ENCODE data around the gene TET1.
"Not testable (repeated sequence)": the region's sequence is repeated elsewhere in the genome, so short reads cannot be mapped to it uniquely, and the experiment has no call there.

Gene TET1

GRCh38 chr10:68613974-68614373, 53.8 kb downstream of the TET1 start:
- DNase-seq, result not testable (repeated sequence)

GRCh38 chr10:68617691-68618090, 57.6 kb downstream of the TET1 start:
- not testable (repeated sequence) for DNase-seq

- no peak for DNase-seq
These were observed 58.1 kb downstream of the TET1 start for GRCh38 chr10:68618234-68618633.

GRCh38 chr10:68619595-68619994, 59.5 kb downstream of the TET1 start:
- no peak for DNase-seq

- no peak for DNase-seq
These were observed 65.3 kb downstream of the TET1 start for GRCh38 chr10:68625316-68625921.

GRCh38 chr10:68628576-68629127, 68.5 kb downstream of the TET1 start:
- no peak for DNase-seq

GRCh38 chr10:68632271-68632560, 72.1 kb downstream of the TET1 start:
- not testable (repeated sequence) for DNase-seq

GRCh38 chr10:68633281-68633680, 73.1 kb downstream of the TET1 start:
- DNase-seq, result no peak

- no peak for DNase-seq
These were observed 73.8 kb downstream of the TET1 start for GRCh38 chr10:68633816-68634466.

GRCh38 chr10:68636335-68636734, 76.2 kb downstream of the TET1 start:
- DNase-seq, result no peak

- DNase-seq, result not testable (repeated sequence)
These were observed 83.4 kb downstream of the TET1 start for GRCh38 chr10:68643550-68643949.

GRCh38 chr10:68647672-68648341, 87.7 kb downstream of the TET1 start:
- no peak for DNase-seq

GRCh38 chr10:68655620-68656126, 95.5 kb downstream of the TET1 start:
- DNase-seq, result no peak

GRCh38 chr10:68665841-68666240, 105.7 kb downstream of the TET1 start:
- no peak for DNase-seq

- no peak for DNase-seq
These were observed 106.2 kb downstream of the TET1 start for GRCh38 chr10:68666280-68666760.

- DNase-seq, result peak in 1 of 5 donors; percentile 42
These were observed 108.1 kb downstream of the TET1 start for GRCh38 chr10:68668231-68668630.

GRCh38 chr10:68668972-68669371, 108.8 kb downstream of the TET1 start:
- no peak for DNase-seq

- peak in 1 of 5 donors; percentile 41 for DNase-seq
These were observed 124.3 kb downstream of the TET1 start for GRCh38 chr10:68684413-68684812.

GRCh38 chr10:68696018-68696417, 135.9 kb downstream of the TET1 start:
- DNase-seq, result no peak

GRCh38 chr10:68697106-68697505, 137.0 kb downstream of the TET1 start:
- DNase-seq, result no peak

- no peak for DNase-seq
These were observed 140.1 kb downstream of the TET1 start for GRCh38 chr10:68700197-68700596.

- DNase-seq, result no peak
These were observed 145.4 kb downstream of the TET1 start for GRCh38 chr10:68705548-68705947.

GRCh38 chr10:68708987-68709386, 148.8 kb downstream of the TET1 start:
- not testable (repeated sequence) for DNase-seq

- DNase-seq, result not testable (repeated sequence)
These were observed 152.9 kb downstream of the TET1 start for GRCh38 chr10:68713065-68713464.

Measured in T-helper 1 cell (primary cell).